WI38 (cell line): ENCODE measurements around the gene FOSL1.
A peak's percentile ranks its signal among the peaks of the same experiment; 100 is the strongest.

Experiments
- H3K4me3 ChIP-seq: 2 replicates; pipeline ENCODE4 v1.5.1; 2011; ENCODE audit warnings: low read depth, mild to moderate bottlenecking, control low read depth, low read length
- TF ChIP-seq, protein P1 (sequence below): IDR thresholded peaks from 2 replicates; pipeline ENCODE4 v1.5.1; 2012; ENCODE audit warnings: low read depth, mild to moderate bottlenecking, control low read depth, low read length

Gene FOSL1

GRCh38 chr11:65859812-65860277 lies 40.3 kb downstream of the FOSL1 start:
- TF ChIP-seq, protein P1, sequence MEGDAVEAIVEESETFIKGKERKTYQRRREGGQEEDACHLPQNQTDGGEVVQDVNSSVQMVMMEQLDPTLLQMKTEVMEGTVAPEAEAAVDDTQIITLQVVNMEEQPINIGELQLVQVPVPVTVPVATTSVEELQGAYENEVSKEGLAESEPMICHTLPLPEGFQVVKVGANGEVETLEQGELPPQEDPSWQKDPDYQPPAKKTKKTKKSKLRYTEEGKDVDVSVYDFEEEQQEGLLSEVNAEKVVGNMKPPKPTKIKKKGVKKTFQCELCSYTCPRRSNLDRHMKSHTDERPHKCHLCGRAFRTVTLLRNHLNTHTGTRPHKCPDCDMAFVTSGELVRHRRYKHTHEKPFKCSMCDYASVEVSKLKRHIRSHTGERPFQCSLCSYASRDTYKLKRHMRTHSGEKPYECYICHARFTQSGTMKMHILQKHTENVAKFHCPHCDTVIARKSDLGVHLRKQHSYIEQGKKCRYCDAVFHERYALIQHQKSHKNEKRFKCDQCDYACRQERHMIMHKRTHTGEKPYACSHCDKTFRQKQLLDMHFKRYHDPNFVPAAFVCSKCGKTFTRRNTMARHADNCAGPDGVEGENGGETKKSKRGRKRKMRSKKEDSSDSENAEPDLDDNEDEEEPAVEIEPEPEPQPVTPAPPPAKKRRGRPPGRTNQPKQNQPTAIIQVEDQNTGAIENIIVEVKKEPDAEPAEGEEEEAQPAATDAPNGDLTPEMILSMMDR: no peak
- peak overlapping the region; percentile 91 for H3K4me3 ChIP-seq

DNA sequence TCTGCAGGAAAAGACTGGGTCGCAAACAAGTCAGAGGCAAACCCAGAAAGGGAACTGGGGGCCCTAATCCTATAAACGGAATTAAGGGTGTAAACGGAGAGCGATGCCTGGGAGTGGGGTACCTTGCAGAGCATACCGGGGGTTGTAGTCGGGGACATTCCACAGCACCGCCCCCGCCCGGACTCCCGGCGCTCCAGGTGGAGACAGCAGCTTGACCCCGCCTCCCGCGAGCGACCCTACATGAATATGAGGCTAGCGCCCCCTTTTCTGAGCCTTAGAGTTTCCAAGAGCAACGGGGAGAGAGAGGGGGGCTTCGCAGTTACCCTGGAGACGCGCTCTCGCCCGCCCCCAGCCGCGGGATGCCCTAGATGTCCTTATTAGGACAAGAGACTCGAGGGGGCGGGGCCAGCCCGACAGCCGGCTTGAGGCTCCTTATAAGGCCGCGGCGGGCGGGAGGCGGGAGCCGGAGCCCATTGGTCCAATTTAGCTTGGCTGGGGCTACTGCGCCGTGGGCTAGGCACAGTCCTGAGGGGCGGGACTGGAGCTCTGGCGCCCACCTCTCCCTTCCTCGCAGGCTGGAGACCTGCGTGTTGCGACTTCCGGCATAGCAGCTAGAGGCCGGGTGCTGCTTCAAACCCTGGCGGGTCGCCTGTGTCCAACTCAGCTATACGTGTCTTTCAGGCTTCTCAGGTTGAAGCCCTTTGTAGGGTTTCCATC lies 40.9 kb downstream of the FOSL1 start:
- TF ChIP-seq, protein P1: no peak
- peak overlapping the region; percentile 91 for H3K4me3 ChIP-seq

- peak overlapping the region; percentile 91 for H3K4me3 ChIP-seq
- TF ChIP-seq, protein P1: no peak
Observed at GRCh38 chr11:65858681-65859087, 41.5 kb downstream of the FOSL1 start.

- peak within 1 kb of the TSS; percentile 91 for H3K4me3 ChIP-seq
- TF ChIP-seq, protein P1: no peak
Observed at GRCh38 chr11:65857853-65858680, 42.1 kb downstream of the FOSL1 start, which contains the start of gene CFL1. Gene CFL1 (minus strand): TSS chr11:65858180. CDS start chr11:65858099, 81 bp downstream.

GRCh38 chr11:65857500-65857852 lies 42.7 kb downstream of the FOSL1 start:
- peak overlapping the region; percentile 91 for H3K4me3 ChIP-seq
- TF ChIP-seq, protein P1: no peak

- peak overlapping the region; percentile 91 for H3K4me3 ChIP-seq
- TF ChIP-seq, protein P1: no peak
Observed at GRCh38 chr11:65856689-65857499, 43.3 kb downstream of the FOSL1 start.
